ENCODE data around the gene CCDC137.

Gene CCDC137

GRCh38 chr17:81651692-81652091 lies 14.8 kb upstream of the CCDC137 start:
- DNase-seq: no peak

GRCh38 chr17:81652906-81653771 lies 13.4 kb upstream of the CCDC137 start:
- DNase-seq: no peak

GRCh38 chr17:81655378-81656117 lies 11.0 kb upstream of the CCDC137 start:
- DNase-seq: no peak

GRCh38 chr17:81656118-81656743 lies 10.3 kb upstream of the CCDC137 start, which contains the start of gene PDE6G:
TSS of gene PDE6G (minus strand) at chr17:81656542. CDS start at chr17:81653305, 3,237 bp downstream.
- DNase-seq: no peak

GRCh38 chr17:81656835-81657234 lies 9.7 kb upstream of the CCDC137 start:
- DNase-seq: no peak

- DNase-seq: no peak
Observed at GRCh38 chr17:81659038-81659437, 7.5 kb upstream of the CCDC137 start.

- no peak for DNase-seq
Observed at GRCh38 chr17:81660441-81660840, 6.1 kb upstream of the CCDC137 start.

GRCh38 chr17:81662002-81662401 lies 4.5 kb upstream of the CCDC137 start:
- no peak for DNase-seq

GRCh38 chr17:81664051-81664470 lies 2.5 kb upstream of the CCDC137 start:
- DNase-seq: no peak

GRCh38 chr17:81665205-81666091 lies 1.1 kb upstream of the CCDC137 start:
- DNase-seq: peak; percentile 72

GRCh38 chr17:81666092-81666341 lies 520 bp upstream of the CCDC137 start:
- DNase-seq: peak; percentile 27

- no peak for DNase-seq
Observed at GRCh38 chr17:81667754-81668153, 1.2 kb downstream of the CCDC137 start.

GRCh38 chr17:81672504-81672903 lies 6.0 kb downstream of the CCDC137 start:
- DNase-seq: no peak

GRCh38 chr17:81672954-81673353 lies 6.4 kb downstream of the CCDC137 start:
- no peak for DNase-seq

- no peak for DNase-seq
Observed at GRCh38 chr17:81673561-81674258, 7.2 kb downstream of the CCDC137 start.

- peak; percentile 37 for DNase-seq
Observed at GRCh38 chr17:81675515-81676221, 9.1 kb downstream of the CCDC137 start.

- no peak for DNase-seq
Observed at GRCh38 chr17:81676906-81677305, 10.4 kb downstream of the CCDC137 start.

- no peak for DNase-seq
Observed at GRCh38 chr17:81680150-81680549, 13.6 kb downstream of the CCDC137 start.

- DNase-seq: no peak
Observed at GRCh38 chr17:81681672-81682071, 15.1 kb downstream of the CCDC137 start.

GRCh38 chr17:81682565-81683207 lies 16.1 kb downstream of the CCDC137 start:
- DNase-seq: no peak

- DNase-seq: no peak
Observed at GRCh38 chr17:81683208-81683583, 16.7 kb downstream of the CCDC137 start.

All from stimulated activated CD4-positive, alpha-beta T cell treated with anti-CD3 and anti-CD28 coated beads, Interleukin-4, amount 100 ng/mL, for 24 hours (primary cell).